Left cardiac atrium (tissue), 4 donors: ENCODE results near the gene PPIA. TPM values are rescaled to one million over a fixed set of nuclear protein-coding genes. Genes with fewer than 3 reads are reported as not detected.
A peak's percentile ranks its signal among the peaks of the same experiment; 100 is the strongest.

Source experiments
- ATAC-seq, 2 donors: fragments of 200-7000 bp; cut with Tn5 transposase; one replicate each; pipeline ENCODE4 v1.9.1; 2020; ENCODE audit warnings: mild to moderate bottlenecking in 2 of 2, moderate library complexity in 2 of 2
- DNase-seq: peaks from one replicate; pipeline ENCODE4 v3.0.0-alpha.2; 2020
- intact Hi-C, 2 donors: fragments of 100-400 bp; cut with DNase I; formaldehyde crosslinking; loops; one replicate each; pipeline versions ENCODE4 v1.14.1 to v1.15.1; 2022 to 2023
- total RNA-seq, 2 donors: library from RNA; stranded (reverse); fragmentation: NEBNext Ultra II Directional; extraction: Animal tissue kit (Norgen Biotek cat#: 25700); gene quantifications; one replicate each; pipeline ENCODE4 v1.2.1, GENCODE V29; 2021
- donor health status: DM: no; HTN: yes; CAD: no.
- donor health status: DM: no; HTN: yes; CAD: no; lungs with severe emphysema.
- donor health status: DM: yes; HTN: yes; CAD: no.
- donor health status: Dilated cardiomyopathy.

The PPIA gene
- total RNA-seq, 2 donors from 2014 or later = 637 to 672 TPM

GRCh38 chr7:44847920-44848634 is 51.6 kb downstream of the PPIA start, which contains the start of gene H2AZ2:
TSS of gene H2AZ2 (minus strand) at chr7:44848087. CDS start at chr7:44847971, 116 bp downstream.
- ATAC-seq = peak; percentile 95 to 96
- intact Hi-C loops = loop anchor here (2.0 to 5.0 kb wide), 3 partner anchors 51 to 266 kb away; partner anchors contain the start of genes PPIA (in 1 of the 2) and TMED4 (in 1 of the 2)
- DNase-seq = peak; percentile 100

GRCh38 chr7:44849259-44849884 is 52.9 kb downstream of the PPIA start:
- ATAC-seq = no peak
- intact Hi-C loops = loop anchor here (5.0 kb wide), 2 partner anchors 52 to 267 kb away; partner anchors contain the start of genes PPIA (in 1 of the 2) and TMED4 (in 1 of the 2)

GRCh38 chr7:44849885-44850544 is 53.5 kb downstream of the PPIA start:
- DNase-seq (no peak), ATAC-seq (no peak)

More at GRCh38 chr7:44849259-44849884, 52.9 kb downstream of the PPIA start:
- DNase-seq = no peak

GRCh38 chr7:44852590-44852989 is 56.1 kb downstream of the PPIA start:
- intact Hi-C loops = loop anchor here in 1 of 2 donors (5.0 kb wide), 1 partner anchor 35 kb away; the partner anchor contains the start of gene PURB
- no peak for DNase-seq
- no peak for ATAC-seq

More at GRCh38 chr7:44849885-44850544, 53.5 kb downstream of the PPIA start:
- intact Hi-C loops = loop anchor here (5.0 kb wide), 3 partner anchors 37 to 268 kb away; partner anchors contain the start of genes PPIA (in 1 of the 2), PURB (in 1 of the 2) and TMED4 (in 1 of the 2)

Other genes starting within 250 kb of the PPIA start
- gene DDX56, start 222.8 kb upstream of the PPIA start, total RNA-seq = 10 to 100 TPM; 27.8 to 44.4 TPM
- 10 to 100 TPM; 55.1 to 73.2 TPM for gene TMED4, start 214.4 kb upstream of the PPIA start, total RNA-seq
- gene OGDH, start 190.1 kb upstream of the PPIA start, total RNA-seq = 100 to 1,000 TPM; 343 to 358 TPM
- 10 to 100 TPM; 43.3 to 48.1 TPM for gene ZMIZ2, start 47.8 kb upstream of the PPIA start, total RNA-seq
- 100 to 1,000 TPM; 191 to 205 TPM for gene H2AZ2, start 51.4 kb downstream of the PPIA start, total RNA-seq
- gene PURB, start 88.8 kb downstream of the PPIA start, total RNA-seq = 10 to 100 TPM; 13.8 to 19.3 TPM
- 1 to 10 TPM; 3.1 to 3.5 TPM for gene MYO1G, start 182.3 kb downstream of the PPIA start, total RNA-seq
- gene CCM2, start 203.5 kb downstream of the PPIA start, total RNA-seq = 10 to 100 TPM; 33.5 to 36.5 TPM